ENCODE data around the gene ODAD4.
"Not testable (repeated sequence)": the region's sequence is repeated elsewhere in the genome, so short reads cannot be mapped to it uniquely, and the experiment has no call there.

ODAD4 gene

GRCh38 chr17:41919840-41920579 is 10.4 kb upstream of the ODAD4 start:
- H3K27me3 ChIP-seq (ENCODE audit: insufficient read depth, insufficient read length): no peaks in the 10 kb centered on the region
- H3K4me3 ChIP-seq (ENCODE audit: insufficient read length, low read depth): peak overlapping the region; percentile 61
- TF ChIP-seq SUZ12 (IDR thresholded peaks at IDR 0.05; ENCODE audit: extremely low read depth, insufficient read depth, insufficient read length) (no peak), ZNF274 (IDR thresholded peaks at IDR 0.05; ENCODE audit: low read depth, low read length) (no peak), YY1 (IDR thresholded peaks at IDR 0.05; ENCODE audit: insufficient read depth, insufficient read length) (no peak)
- peak overlapping the region; percentile 91 for H3K9ac ChIP-seq (ENCODE audit: insufficient read length, low read depth)
- no peaks in the 10 kb centered on the region for H3K9me3 ChIP-seq (ENCODE audit: insufficient read depth, low read length)
- DNase-seq (ENCODE audit: low read depth, low spot score): no peak
- H3K36me3 ChIP-seq (ENCODE audit: insufficient read depth, insufficient read length, low read length): peaks cover 27% of the 10 kb centered on the region
- peaks cover 11% of the 10 kb centered on the region for H3K4me1 ChIP-seq (ENCODE audit: insufficient read depth, insufficient read length)

- Histone ChIP-seq H3K36me3 (ENCODE audit: insufficient read depth, insufficient read length, low read length) (peaks cover 22% of the 10 kb centered on the region), H3K9me3 (ENCODE audit: insufficient read depth, low read length) (no peaks in the 10 kb centered on the region), H3K4me3 (ENCODE audit: insufficient read length, low read depth) (no peak overlapping the region), H3K27me3 (ENCODE audit: insufficient read depth, insufficient read length) (no peaks in the 10 kb centered on the region), H3K4me1 (ENCODE audit: insufficient read depth, insufficient read length) (peaks cover 6% of the 10 kb centered on the region), H3K9ac (ENCODE audit: insufficient read length, low read depth) (no peak overlapping the region)
- no peak for TF ChIP-seq YY1 (IDR thresholded peaks at IDR 0.05; ENCODE audit: insufficient read depth, insufficient read length)
- no peak for TF ChIP-seq SUZ12 (IDR thresholded peaks at IDR 0.05; ENCODE audit: extremely low read depth, insufficient read depth, insufficient read length)
- no peak for TF ChIP-seq ZNF274 (IDR thresholded peaks at IDR 0.05; ENCODE audit: low read depth, low read length)
- DNase-seq (ENCODE audit: low read depth, low spot score): no peak
Measured at GRCh38 chr17:41920580-41920955, 9.8 kb upstream of the ODAD4 start.

- DNase-seq (ENCODE audit: low read depth, low spot score): no peak
- Histone ChIP-seq H3K9ac (ENCODE audit: insufficient read length, low read depth) (no peak overlapping the region), H3K4me1 (ENCODE audit: insufficient read depth, insufficient read length) (no peaks in the 10 kb centered on the region), H3K4me3 (ENCODE audit: insufficient read length, low read depth) (no peak overlapping the region), H3K9me3 (ENCODE audit: insufficient read depth, low read length) (no peaks in the 10 kb centered on the region), H3K27me3 (ENCODE audit: insufficient read depth, insufficient read length) (no peaks in the 10 kb centered on the region), H3K36me3 (ENCODE audit: insufficient read depth, insufficient read length, low read length) (peaks cover 2% of the 10 kb centered on the region)
- no peak for TF ChIP-seq ZNF274 (IDR thresholded peaks at IDR 0.05; ENCODE audit: low read depth, low read length)
- no peak for TF ChIP-seq YY1 (IDR thresholded peaks at IDR 0.05; ENCODE audit: insufficient read depth, insufficient read length)
- TF ChIP-seq SUZ12 (IDR thresholded peaks at IDR 0.05; ENCODE audit: extremely low read depth, insufficient read depth, insufficient read length): no peak
Measured at GRCh38 chr17:41925991-41926590, 4.3 kb upstream of the ODAD4 start.

GRCh38 chr17:41928693-41929251 is 1.6 kb upstream of the ODAD4 start:
- DNase-seq (ENCODE audit: low read depth, low spot score): no peak
- H3K9me3 ChIP-seq (ENCODE audit: insufficient read depth, low read length): no peaks in the 10 kb centered on the region
- no peaks in the 10 kb centered on the region for H3K27me3 ChIP-seq (ENCODE audit: insufficient read depth, insufficient read length)
- no peak overlapping the region for H3K4me3 ChIP-seq (ENCODE audit: insufficient read length, low read depth)
- H3K36me3 ChIP-seq (ENCODE audit: insufficient read depth, insufficient read length, low read length): peaks cover 2% of the 10 kb centered on the region
- H3K9ac ChIP-seq (ENCODE audit: insufficient read length, low read depth): no peak overlapping the region
- no peaks in the 10 kb centered on the region for H3K4me1 ChIP-seq (ENCODE audit: insufficient read depth, insufficient read length)
- TF ChIP-seq YY1 (IDR thresholded peaks at IDR 0.05; ENCODE audit: insufficient read depth, insufficient read length) (no peak), ZNF274 (IDR thresholded peaks at IDR 0.05; ENCODE audit: low read depth, low read length) (no peak), SUZ12 (IDR thresholded peaks at IDR 0.05; ENCODE audit: extremely low read depth, insufficient read depth, insufficient read length) (no peak)

- H3K9me3 ChIP-seq (ENCODE audit: insufficient read depth, low read length): not testable (repeated sequence)
Measured at GRCh38 chr17:41930833-41931156, 378 bp downstream of the ODAD4 start.

GRCh38 chr17:41931715-41932114 is 1.3 kb downstream of the ODAD4 start:
- H3K4me1 ChIP-seq (ENCODE audit: insufficient read depth, insufficient read length); H3K36me3 ChIP-seq (ENCODE audit: insufficient read depth, insufficient read length, low read length); H3K4me3 ChIP-seq (ENCODE audit: insufficient read length, low read depth): not testable (repeated sequence)

More at GRCh38 chr17:41930833-41931156, 378 bp downstream of the ODAD4 start:
- not testable (repeated sequence) for H3K4me1 ChIP-seq (ENCODE audit: insufficient read depth, insufficient read length); H3K36me3 ChIP-seq (ENCODE audit: insufficient read depth, insufficient read length, low read length); DNase-seq (ENCODE audit: low read depth, low spot score); H3K27me3 ChIP-seq (ENCODE audit: insufficient read depth, insufficient read length)
- Histone ChIP-seq H3K4me3 (ENCODE audit: insufficient read length, low read depth) (peak overlapping the region; percentile 76), H3K9ac (ENCODE audit: insufficient read length, low read depth) (peak overlapping the region; percentile 90)

GRCh38 chr17:41932816-41933389 is 2.5 kb downstream of the ODAD4 start:
- Histone ChIP-seq H3K36me3 (ENCODE audit: insufficient read depth, insufficient read length, low read length) (peaks cover 14% of the 10 kb centered on the region), H3K4me3 (ENCODE audit: insufficient read length, low read depth) (no peak overlapping the region), H3K9me3 (ENCODE audit: insufficient read depth, low read length) (no peaks in the 10 kb centered on the region), H3K27me3 (ENCODE audit: insufficient read depth, insufficient read length) (no peaks in the 10 kb centered on the region), H3K4me1 (ENCODE audit: insufficient read depth, insufficient read length) (no peaks in the 10 kb centered on the region), H3K9ac (ENCODE audit: insufficient read length, low read depth) (no peak overlapping the region)
- DNase-seq (ENCODE audit: low read depth, low spot score): no peak
- TF ChIP-seq SUZ12 (IDR thresholded peaks at IDR 0.05; ENCODE audit: extremely low read depth, insufficient read depth, insufficient read length): no peak
- no peak for TF ChIP-seq ZNF274 (IDR thresholded peaks at IDR 0.05; ENCODE audit: low read depth, low read length)
- TF ChIP-seq YY1 (IDR thresholded peaks at IDR 0.05; ENCODE audit: insufficient read depth, insufficient read length): no peak

More at GRCh38 chr17:41931715-41932114, 1.3 kb downstream of the ODAD4 start:
- not testable (repeated sequence) for H3K9me3 ChIP-seq (ENCODE audit: insufficient read depth, low read length); H3K9ac ChIP-seq (ENCODE audit: insufficient read length, low read depth); H3K27me3 ChIP-seq (ENCODE audit: insufficient read depth, insufficient read length); DNase-seq (ENCODE audit: low read depth, low spot score)

Measured in NT2/D1 (cell line).